Endometrium (tissue), 2 donors: Measurements from ENCODE around the gene KLF17.

Experiments used
- FAIRE-seq: peaks from 2 replicates; lab custom pipeline; 2012; peaks lifted over from hg19 to GRCh38; lab: Jason Lieb, UNC
- donor health status: control.
- donor health status: control.

The KLF17 gene

DNA sequence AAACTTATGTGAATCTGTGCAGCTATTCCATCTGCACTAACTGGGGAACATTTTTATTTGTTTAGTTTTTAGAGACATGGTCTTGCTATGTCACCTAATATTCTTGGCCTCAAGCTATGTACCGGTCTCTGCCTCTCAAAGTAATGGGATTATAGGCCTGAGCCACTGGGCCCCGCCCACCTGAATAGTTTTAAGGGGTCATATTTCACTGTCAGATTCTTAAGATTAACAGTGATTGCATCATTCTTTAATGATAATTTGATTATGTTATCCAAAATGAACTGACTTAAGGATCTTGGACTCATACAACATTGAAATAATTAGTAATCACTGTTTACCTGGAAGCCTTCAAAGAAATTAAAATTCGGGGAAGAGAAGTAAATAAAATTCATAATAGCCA, 35.4 kb downstream of the KLF17 start:
- FAIRE-seq = no peak

GRCh38 chr1:44157903-44158302, 39.3 kb downstream of the KLF17 start:
- no peak for FAIRE-seq

GRCh38 chr1:44158871-44159270, 40.2 kb downstream of the KLF17 start:
- FAIRE-seq = no peak

GRCh38 chr1:44161546-44161945, 42.9 kb downstream of the KLF17 start:
- FAIRE-seq = no peak

- FAIRE-seq = no peak
Measured at GRCh38 chr1:44168520-44169098, 50.0 kb downstream of the KLF17 start.

GRCh38 chr1:44170281-44170823, 51.7 kb downstream of the KLF17 start:
- FAIRE-seq = peak; percentile 29

- FAIRE-seq = no peak
Measured at GRCh38 chr1:44174630-44175029, 56.0 kb downstream of the KLF17 start.
